ENCODE data around the gene RGS10. TPM values are rescaled to one million over a fixed set of nuclear protein-coding genes. Genes with fewer than 3 reads are reported as not detected.

RGS10 gene
- total and polyA plus RNA-seq, 7 donors = 4.2 to 28.4 (median 9.5) TPM

GRCh38 chr10:119451300-119451896 lies 91.1 kb downstream of the RGS10 start:
- Histone ChIP-seq H3K27me3 (ENCODE audit: insufficient read depth in 3 of 3, low read length in 2 of 3) (no peaks in the 10 kb centered on the region), H3K9me3 (no peaks in the 10 kb centered on the region), H3K4me1 (no peaks in the 10 kb centered on the region), H3K4me3 (no peak overlapping the region), H3K27ac (no peak overlapping the region), H3K36me3 (ENCODE audit: insufficient read depth in 1 of 2, low read depth in 1 of 2) (no peaks in the 10 kb centered on the region)
- no peak for ATAC-seq
- TF ChIP-seq, protein P1, sequence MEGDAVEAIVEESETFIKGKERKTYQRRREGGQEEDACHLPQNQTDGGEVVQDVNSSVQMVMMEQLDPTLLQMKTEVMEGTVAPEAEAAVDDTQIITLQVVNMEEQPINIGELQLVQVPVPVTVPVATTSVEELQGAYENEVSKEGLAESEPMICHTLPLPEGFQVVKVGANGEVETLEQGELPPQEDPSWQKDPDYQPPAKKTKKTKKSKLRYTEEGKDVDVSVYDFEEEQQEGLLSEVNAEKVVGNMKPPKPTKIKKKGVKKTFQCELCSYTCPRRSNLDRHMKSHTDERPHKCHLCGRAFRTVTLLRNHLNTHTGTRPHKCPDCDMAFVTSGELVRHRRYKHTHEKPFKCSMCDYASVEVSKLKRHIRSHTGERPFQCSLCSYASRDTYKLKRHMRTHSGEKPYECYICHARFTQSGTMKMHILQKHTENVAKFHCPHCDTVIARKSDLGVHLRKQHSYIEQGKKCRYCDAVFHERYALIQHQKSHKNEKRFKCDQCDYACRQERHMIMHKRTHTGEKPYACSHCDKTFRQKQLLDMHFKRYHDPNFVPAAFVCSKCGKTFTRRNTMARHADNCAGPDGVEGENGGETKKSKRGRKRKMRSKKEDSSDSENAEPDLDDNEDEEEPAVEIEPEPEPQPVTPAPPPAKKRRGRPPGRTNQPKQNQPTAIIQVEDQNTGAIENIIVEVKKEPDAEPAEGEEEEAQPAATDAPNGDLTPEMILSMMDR (IDR thresholded peaks at IDR 0.05) = no peak
- WGBS, 3 donors = 90 to 93% (median 92%) methylated on average over 16 of the region's 16 CpGs
- intact Hi-C loops (cut with DNase I) = no loop called here
- no peak for DNase-seq

- no peaks in the 10 kb centered on the region for H3K4me1 ChIP-seq
- TF ChIP-seq, protein P1 (IDR thresholded peaks at IDR 0.05) = no peak
- intact Hi-C loops (cut with DNase I) = no loop called here
- no peaks in the 10 kb centered on the region for H3K9me3 ChIP-seq
- no peaks in the 10 kb centered on the region for H3K36me3 ChIP-seq (ENCODE audit: insufficient read depth in 1 of 2, low read depth in 1 of 2)
- H3K27ac ChIP-seq = no peak overlapping the region
- no peaks in the 10 kb centered on the region for H3K27me3 ChIP-seq (ENCODE audit: insufficient read depth in 3 of 3, low read length in 2 of 3)
- ATAC-seq = no peak
- H3K4me3 ChIP-seq = no peak overlapping the region
- 68 to 81% (median 78%) methylated on average over 11 to 16 of the region's 16 CpGs for WGBS, 3 donors
- DNase-seq = no peak
Observed at GRCh38 chr10:119450606-119451299, 91.8 kb downstream of the RGS10 start.

Other genes with a start within 250 kb of the RGS10 start
- gene TIAL1, start 54.2 kb upstream of the RGS10 start, total RNA-seq = 100 to 1,000 TPM in 1 of 4 donors, 10 to 100 TPM in 3; 57.7 to 106 (median 81.8) TPM
- gene TIAL1, start 54.2 kb upstream of the RGS10 start, polyA plus RNA-seq = 10 to 100 TPM; 38.2 to 92.6 (median 54.5) TPM
- gene BAG3, start 108.7 kb upstream of the RGS10 start, total RNA-seq = 100 to 1,000 TPM; 354 to 855 (median 486) TPM
- 100 to 1,000 TPM; 283 to 571 (median 364) TPM for gene BAG3, start 108.7 kb upstream of the RGS10 start, polyA plus RNA-seq
- 10 to 100 TPM in 3 of 4 donors, 1 to 10 TPM in 1; 8.0 to 12.3 (median 10.7) TPM for gene INPP5F, start 183.3 kb upstream of the RGS10 start, total RNA-seq
- gene INPP5F, start 183.3 kb upstream of the RGS10 start, polyA plus RNA-seq = 10 to 100 TPM in 1 of 3 donors, 1 to 10 TPM in 2; 6.0 to 10.0 (median 8.0) TPM

Measured in psoas muscle (tissue), 8 donors.